GM12878 (cell line): ENCODE data around the gene UBE2G2. TPM values are rescaled to one million over a fixed set of nuclear protein-coding genes. Genes with fewer than 3 reads are reported as not detected.

Experiments
- ATAC-seq: fragments of 200-7000 bp; cut with Tn5 transposase; 3 replicates; pipeline ENCODE4 v1.9.1; 2020; ENCODE audit warnings: mild to moderate bottlenecking, moderate library complexity
- BruUV-seq: library from RNA; stranded (reverse); fragments of 400-500 nt; replicated peaks from 2 replicates; lab custom pipeline; 2021; lab: Mats Ljungman, UMichigan
- CTCF ChIA-PET: fragments of 300-600 bp; sonication (Branson Sonifier 250); formaldehyde crosslinking; extraction: SDS; loops from one replicate; lab custom pipeline; 2021; ENCODE audit warnings: inconsistent platforms; lab: Yijun Ruan, JAX
- POLR2A ChIA-PET: fragments of 350-600 bp; formaldehyde crosslinking; extraction: SDS; loops from one replicate; lab custom pipeline; 2021; ENCODE audit warnings: inconsistent platforms; lab: Charles Lee
- RAD21 ChIA-PET: fragments of 300-600 bp; sonication (Branson Sonifier 250); formaldehyde crosslinking; loops from one replicate; lab custom pipeline; 2023; ENCODE audit warnings: antibody characterized with exemption; ENCODE audit not compliant: unreplicated experiment; lab: Charles Lee
- SMC1A ChIA-PET: fragments of 300-600 bp; sonication (Branson Sonifier 250); formaldehyde crosslinking; loops from one replicate; lab custom pipeline; 2023; ENCODE audit not compliant: unreplicated experiment, uncharacterized antibody; lab: Charles Lee
- DNase-seq: peaks from one replicate; pipeline ENCODE4 v3.0.0-alpha.2; 2011; ENCODE audit warnings: low read depth, low spot score
- FAIRE-seq: peaks from 3 replicates; lab custom pipeline; 2011; peaks lifted over from hg19 to GRCh38; lab: Jason Lieb, UNC
- H2AFZ ChIP-seq: 2 replicates; pipeline ENCODE4 v1.6.0; 2011; ENCODE audit warnings: low read depth, low read length, control low read depth; ENCODE audit not compliant: control insufficient read depth
- H3K27ac ChIP-seq: 2 replicates; pipeline ENCODE4 v1.5.1; 2011; ENCODE audit warnings: control low read depth; ENCODE audit not compliant: control insufficient read depth, insufficient read depth
- H3K27me3 ChIP-seq, 2 experiments: replicated peaks in 1 of 2; 2 replicates each; pipeline versions ENCODE4 v1.6.0 to v1.6.1; 2011; ENCODE audit warnings: low read length in 1 of 2; ENCODE audit not compliant: control insufficient read depth in 2 of 2, insufficient read depth in 2 of 2
- H3K36me3 ChIP-seq, 2 experiments: 2 replicates each; pipeline ENCODE4 v1.5.1; 2011; ENCODE audit warnings: low read length in 1 of 2; ENCODE audit not compliant: control insufficient read depth in 2 of 2, insufficient read depth in 2 of 2
- H3K4me1 ChIP-seq: 2 replicates; pipeline ENCODE4 v1.6.1; 2011; ENCODE audit warnings: mild to moderate bottlenecking, low read length, moderate library complexity, mixed read lengths; ENCODE audit not compliant: control insufficient read depth, insufficient read depth
- H3K4me2 ChIP-seq: 2 replicates; pipeline ENCODE4 v1.6.0; 2011; ENCODE audit warnings: control low read depth; ENCODE audit not compliant: control insufficient read depth, insufficient read depth
- H3K4me3 ChIP-seq: fragments of 200-600 bp; sonication (generic); 2 replicates; pipeline ENCODE4 v1.5.1; 2016
- H3K79me2 ChIP-seq: 2 replicates; pipeline ENCODE4 v1.6.0; 2011; ENCODE audit warnings: low read length; ENCODE audit not compliant: control insufficient read depth, insufficient read depth
- H3K9ac ChIP-seq: 2 replicates; pipeline ENCODE4 v1.8.0; 2011; ENCODE audit warnings: low read length, control low read depth, mixed read lengths; ENCODE audit not compliant: control insufficient read depth, insufficient read depth
- H3K9me3 ChIP-seq: replicated peaks from 3 replicates; pipeline ENCODE4 v1.5.1; 2011; ENCODE audit warnings: mild to moderate bottlenecking, low read length; ENCODE audit not compliant: control insufficient read depth, insufficient read depth
- H4K20me1 ChIP-seq: 2 replicates; pipeline ENCODE4 v1.6.0; 2011; ENCODE audit not compliant: control insufficient read depth, insufficient read depth
- ASH2L ChIP-seq: fragments of 300-600, 200-600 bp; sonication (generic); IDR thresholded peaks from 2 replicates; pipeline ENCODE4 v1.6.1; 2017; ENCODE audit warnings: low read depth, mild to moderate bottlenecking, borderline replicate concordance
- BCL3 ChIP-seq: IDR thresholded peaks from 2 replicates; pipeline ENCODE4 v1.6.1; 2011; ENCODE audit warnings: borderline replicate concordance, low read depth, mild to moderate bottlenecking, moderate library complexity, low read length; ENCODE audit not compliant: insufficient read depth, poor library complexity, severe bottlenecking
- IRF4 ChIP-seq: IDR thresholded peaks from 2 replicates; pipeline ENCODE4 v1.6.1; 2011; ENCODE audit warnings: low read depth, low read length
- KDM1A ChIP-seq: fragments of 200-600 bp; sonication (generic); IDR thresholded peaks from 2 replicates; pipeline ENCODE4 v1.6.1; 2016; ENCODE audit warnings: borderline replicate concordance
- MEF2B ChIP-seq: fragments of 450-650 bp; IDR thresholded peaks from 2 replicates; pipeline ENCODE4 v1.6.1; 2018; ENCODE audit warnings: mild to moderate bottlenecking, moderate library complexity; ENCODE audit not compliant: partially characterized antibody, poor library complexity, severe bottlenecking
- MLLT1 ChIP-seq: fragments of 450-650 bp; IDR thresholded peaks from 2 replicates; pipeline ENCODE4 v1.6.1; 2016; ENCODE audit warnings: mild to moderate bottlenecking
- MYB ChIP-seq: fragments of 150-350 bp; IDR thresholded peaks from 2 replicates; pipeline ENCODE4 v1.6.1; 2014; ENCODE audit warnings: mild to moderate bottlenecking, low read depth, low read length, borderline replicate concordance
- NFIC ChIP-seq: IDR thresholded peaks from 2 replicates; pipeline ENCODE4 v1.6.1; 2012; ENCODE audit warnings: low read depth, mild to moderate bottlenecking, inconsistent platforms, low read length, moderate library complexity
- RAD21 ChIP-seq: IDR thresholded peaks from 2 replicates; pipeline ENCODE4 v1.6.1; 2011; ENCODE audit warnings: mild to moderate bottlenecking, low read depth, low read length, moderate library complexity; ENCODE audit not compliant: insufficient read depth
- SKIL ChIP-seq: fragments of 450-650 bp; IDR thresholded peaks from 2 replicates; pipeline ENCODE4 v1.6.1; 2017; ENCODE audit warnings: mild to moderate bottlenecking, low read depth, inconsistent platforms; ENCODE audit not compliant: poor library complexity, severe bottlenecking
- SREBF2 ChIP-seq: IDR thresholded peaks from 2 replicates; pipeline ENCODE4 v1.6.1; 2012; ENCODE audit warnings: mild to moderate bottlenecking, low read length
- STAT1 ChIP-seq: fragments of 450-650 bp; conservative IDR thresholded peaks from 2 replicates; pipeline ENCODE4 v1.6.1; 2014; ENCODE audit warnings: antibody characterized with exemption, mild to moderate bottlenecking
- ZBTB40 ChIP-seq: fragments of 450-650 bp; IDR thresholded peaks from 2 replicates; pipeline ENCODE4 v1.6.1; 2016; ENCODE audit warnings: mild to moderate bottlenecking, moderate library complexity, borderline replicate concordance
- ZNF207 ChIP-seq: fragments of 450-650 bp; IDR thresholded peaks from 2 replicates; pipeline ENCODE4 v1.6.1; 2014; ENCODE audit warnings: antibody characterized with exemption, mild to moderate bottlenecking, borderline replicate concordance
- WGBS: methylation state at CpG from one replicate; pipeline ENCODE4 v1.1.6; 2016; ENCODE audit warnings: low lambda C conversion rate; ENCODE audit not compliant: insufficient replicate concordance, insufficient coverage; ENCODE audit errors: missing lambda C conversion rate; 5-methylcytosine and 5-hydroxymethylcytosine counted together
- in situ Hi-C: fragments of 300-500 bp; cut with MboI; formaldehyde crosslinking; loops from 9 replicates; pipeline ENCODE4 v1.14.3; 2018; ENCODE audit warnings: mixed read lengths
- intact Hi-C: fragments of 100-400 bp; cut with micrococcal nuclease; formaldehyde crosslinking; loops from one replicate; pipeline ENCODE4 v1.14.2; 2022; ENCODE audit not compliant: unreplicated experiment
- polyA plus RNA-seq, 11 experiments: library from polyadenylated mRNA; depleted of rRNA in 4 of 11; unstranded in 6 of 11; stranded (reverse) in 5 of 11; fragments of >200 nt; fragmentation: Nextera tagmentation in 4 of 11; fragmentation: Illumina TruSeq in 1 of 11; extraction: Ambion mirVana in 4 of 11; extraction: Trizol in 1 of 11; gene quantifications; 1 replicate in 1 of 11; 2 replicates in 10 of 11; pipeline versions ENCODE4 v1.2.1 to v1.2.3, GENCODE V29; 2011 to 2016; ENCODE audit warnings: inconsistent platforms in 2 of 11, missing spikeins in 2 of 11, low read depth in 1 of 11
- total RNA-seq, 4 experiments: library from RNA; depleted of rRNA in 3 of 4; stranded (reverse); fragments of >200 nt in 3 of 4; fragmentation: Illumina TruSeq in 1 of 4; extraction: Trizol in 1 of 4; gene quantifications; 2 replicates each; pipeline versions ENCODE4 v1.2.1 to v1.2.3, GENCODE V29; 2013 to 2021

Gene UBE2G2
- total and polyA plus RNA-seq, 10 of the 15 experiments (the other 5 are each of a cell fraction or from before 2014, with no cell fraction given): 27.0 to 139 (median 75.9) TPM

- Histone ChIP-seq H3K9me3 (no peaks in the 10 kb centered on the region), H3K4me1 (no peaks in the 10 kb centered on the region), H3K27me3 (peaks cover 2 to 3% of the 10 kb centered on the region in 2 experiments; a peak in 2 of 4 replicates), H2AFZ (no peak overlapping the region), H4K20me1 (no peaks in the 10 kb centered on the region), H3K4me3 (no peak overlapping the region), H3K79me2 (no peaks in the 10 kb centered on the region), H3K27ac (no peak overlapping the region), H3K36me3 (no peaks in the 10 kb centered on the region), H3K9ac (no peak overlapping the region), H3K4me2 (no peak overlapping the region)
- in situ Hi-C loops: no loop called here
- intact Hi-C loops: no loop called here
- 19% methylated on average over 9 of the region's 9 CpGs for WGBS
- SMC1A ChIA-PET: no interaction called here
- CTCF ChIA-PET: no interaction called here
- DNase-seq (no peak), ATAC-seq (no peak), FAIRE-seq (no peak)
- POLR2A ChIA-PET: no interaction called here
- no TSS peak for BruUV-seq
- RAD21 ChIA-PET: no interaction called here
- TF ChIP-seq KDM1A (no peak), MEF2B (no peak), RAD21 (no peak), MYB (no peak), SREBF2 (no peak), SKIL (no peak), ZBTB40 (no peak), IRF4 (no peak), NFIC (no peak), ZNF207 (no peak), STAT1 (no peak), ASH2L (no peak), MLLT1 (no peak), BCL3 (no peak)
Measured at GRCh38 chr21:44727757-44728156, 73.9 kb downstream of the UBE2G2 start.
